ENCODE data around the gene KCNMA1.
"Not testable (repeated sequence)": the region's sequence is repeated elsewhere in the genome, so short reads cannot be mapped to it uniquely, and the experiment has no call there.

Gene KCNMA1

GRCh38 chr10:77661674-77662073 is 24.1 kb upstream of the KCNMA1 start:
- no peak for DNase-seq

GRCh38 chr10:77661100-77661499 is 23.5 kb upstream of the KCNMA1 start:
- DNase-seq: no peak

GRCh38 chr10:77659046-77659670 is 21.6 kb upstream of the KCNMA1 start:
- not testable (repeated sequence) for DNase-seq

GRCh38 chr10:77653210-77653609 is 15.6 kb upstream of the KCNMA1 start:
- no peak for DNase-seq

- DNase-seq: no peak
These were observed 12.0 kb upstream of the KCNMA1 start for GRCh38 chr10:77649333-77650331.

- DNase-seq: no peak
These were observed 10.9 kb upstream of the KCNMA1 start for GRCh38 chr10:77648472-77648871.

- DNase-seq: no peak
These were observed 10.1 kb upstream of the KCNMA1 start for GRCh38 chr10:77647543-77648293.

- DNase-seq: no peak
These were observed 7.1 kb upstream of the KCNMA1 start for GRCh38 chr10:77644557-77645243.

GRCh38 chr10:77643795-77644468 is 6.3 kb upstream of the KCNMA1 start:
- DNase-seq: no peak

GRCh38 chr10:77641788-77642397 is 4.3 kb upstream of the KCNMA1 start:
- DNase-seq: peak; percentile 84

- no peak for DNase-seq
These were observed 3.7 kb upstream of the KCNMA1 start for GRCh38 chr10:77641344-77641743.

- DNase-seq: no peak
These were observed 2.6 kb upstream of the KCNMA1 start for GRCh38 chr10:77640167-77640566.

GRCh38 chr10:77639756-77640155 is 2.1 kb upstream of the KCNMA1 start:
- no peak for DNase-seq

- no peak for DNase-seq
These were observed 903 bp upstream of the KCNMA1 start for GRCh38 chr10:77638321-77639101.

- DNase-seq: no peak
These were observed 559 bp downstream of the KCNMA1 start for GRCh38 chr10:77636967-77637531.

- no peak for DNase-seq
These were observed 1.2 kb downstream of the KCNMA1 start for GRCh38 chr10:77636282-77636966.

- DNase-seq: no peak
These were observed 2.0 kb downstream of the KCNMA1 start for GRCh38 chr10:77635402-77636227.

- no peak for DNase-seq
These were observed 2.7 kb downstream of the KCNMA1 start for GRCh38 chr10:77634939-77635338.

GRCh38 chr10:77633376-77633775 is 4.2 kb downstream of the KCNMA1 start:
- DNase-seq: no peak

All from NCI-H1694 treated with DMSO at 0.1 percent for 48 hours (cell line).